Colonic mucosa (tissue), 4 donors: ENCODE results near the gene GRIP1. TPM values are rescaled to one million over a fixed set of nuclear protein-coding genes. Genes with fewer than 3 reads are reported as not detected.

Experiments used
- DNase-seq: peaks from one replicate; pipeline ENCODE4 v3.0.0-alpha.2; 2020
- H3K27ac ChIP-seq: fragments of 200-600 bp; one replicate; pipeline ENCODE4 v1.8.0; 2021
- H3K27me3 ChIP-seq: fragments of 200-600 bp; one replicate; pipeline ENCODE4 v1.8.0; 2021
- H3K36me3 ChIP-seq: fragments of 200-600 bp; one replicate; pipeline ENCODE4 v1.8.0; 2021
- H3K4me1 ChIP-seq: fragments of 200-600 bp; one replicate; pipeline ENCODE4 v1.8.0; 2021; ENCODE audit warnings: mild to moderate bottlenecking
- H3K4me3 ChIP-seq: fragments of 200-600 bp; one replicate; pipeline ENCODE4 v1.8.0; 2021
- H3K9ac ChIP-seq, 2 donors: one replicate each; pipeline ENCODE4 v1.7.0; 2013; ENCODE audit warnings: control low read depth in 2 of 2, low read depth in 2 of 2, low read length in 2 of 2
- H3K9me3 ChIP-seq: fragments of 200-600 bp; one replicate; pipeline ENCODE4 v1.8.0; 2021
- CTCF ChIP-seq: fragments of 200-600 bp; IDR thresholded peaks from one replicate; pipeline ENCODE4 v1.8.0; 2022; ENCODE audit warnings: antibody characterized with exemption, mild to moderate bottlenecking
- intact Hi-C: fragments of 100-400 bp; cut with DNase I; formaldehyde crosslinking; loops from one replicate; pipeline ENCODE4 v1.14.1; 2022
- total RNA-seq, 2 donors: library from RNA; stranded (reverse); fragmentation: NEBNext Ultra II Directional in 1 of 2; extraction: Animal tissue kit (Norgen Biotek cat#: 25700) in 1 of 2; gene quantifications; one replicate each; pipeline ENCODE4 v1.2.1, GENCODE V29; 2021
- donor health status: healthy.
- donor health status: DM: no; HTN: no; CAD: no.
- donor health status: DM: no; HTN: no; CAD: no.

The GRIP1 gene
- total RNA-seq, 2 donors from 2014 or later = 3.7 to 6.2 TPM

- Histone ChIP-seq H3K27me3 (no peaks in the 10 kb centered on the region), H3K4me1 (no peaks in the 10 kb centered on the region), H3K36me3 (no peaks in the 10 kb centered on the region), H3K27ac (no peak overlapping the region), H3K9me3 (no peaks in the 10 kb centered on the region), H3K9ac (no peak overlapping the region), H3K4me3 (no peak overlapping the region)
- intact Hi-C loops = loop anchor here (5.0 kb wide), 1 partner anchor 341 kb away; no protein-coding TSS in a partner anchor
- TF ChIP-seq CTCF = no peak
- no peak for DNase-seq
Measured at GRCh38 chr12:66351301-66351700, 327.6 kb downstream of the GRIP1 start.

- Histone ChIP-seq H3K27me3 (no peaks in the 10 kb centered on the region), H3K36me3 (no peaks in the 10 kb centered on the region), H3K4me3 (no peak overlapping the region), H3K9ac (no peak overlapping the region), H3K4me1 (no peaks in the 10 kb centered on the region), H3K9me3 (no peaks in the 10 kb centered on the region), H3K27ac (no peak overlapping the region)
- TF ChIP-seq CTCF = no peak
- intact Hi-C loops = no loop called here
- no peak for DNase-seq
Measured at GRCh38 chr12:66345956-66346355, 332.9 kb downstream of the GRIP1 start.

GRCh38 chr12:66345212-66345611, 333.7 kb downstream of the GRIP1 start:
- Histone ChIP-seq H3K27ac (no peak overlapping the region), H3K36me3 (no peaks in the 10 kb centered on the region), H3K27me3 (no peaks in the 10 kb centered on the region), H3K9ac (no peak overlapping the region), H3K9me3 (no peaks in the 10 kb centered on the region), H3K4me3 (no peak overlapping the region), H3K4me1 (no peaks in the 10 kb centered on the region)
- DNase-seq = no peak
- no peak for TF ChIP-seq CTCF
- intact Hi-C loops = no loop called here

GRCh38 chr12:66341126-66341525, 337.8 kb downstream of the GRIP1 start:
- H3K4me1 ChIP-seq = no peaks in the 10 kb centered on the region
- no peak overlapping the region for H3K4me3 ChIP-seq
- H3K27me3 ChIP-seq = no peaks in the 10 kb centered on the region
- no peak overlapping the region for H3K9ac ChIP-seq
- intact Hi-C loops = no loop called here
- no peak overlapping the region for H3K27ac ChIP-seq
- no peak for TF ChIP-seq CTCF
- no peaks in the 10 kb centered on the region for H3K36me3 ChIP-seq
- no peak for DNase-seq
- H3K9me3 ChIP-seq = no peaks in the 10 kb centered on the region

- no peaks in the 10 kb centered on the region for H3K27me3 ChIP-seq
- H3K4me1 ChIP-seq = no peaks in the 10 kb centered on the region
- no peaks in the 10 kb centered on the region for H3K36me3 ChIP-seq
- DNase-seq = no peak
- TF ChIP-seq CTCF = no peak
- no peaks in the 10 kb centered on the region for H3K9me3 ChIP-seq
- no peak overlapping the region for H3K4me3 ChIP-seq
- H3K27ac ChIP-seq = no peak overlapping the region
- intact Hi-C loops = no loop called here
- H3K9ac ChIP-seq = no peak overlapping the region
Measured at GRCh38 chr12:66340131-66340530, 338.7 kb downstream of the GRIP1 start.
